CD4-positive, alpha-beta memory T cell (primary cell): ENCODE measurements around the gene ITGAE. TPM values are rescaled to one million over a fixed set of nuclear protein-coding genes. Genes with fewer than 3 reads are reported as not detected.

Experiments used
- CTCF ChIA-PET: fragments of 350-600 bp; sonication (Branson Sonifier 250); formaldehyde crosslinking; loops from one replicate; lab custom pipeline; 2021; ENCODE audit warnings: inconsistent platforms; ENCODE audit not compliant: partially characterized antibody; lab: Charles Lee
- POLR2A ChIA-PET: fragments of 350-600 bp; sonication (Branson Sonifier 250); formaldehyde crosslinking; loops from one replicate; lab custom pipeline; 2021; ENCODE audit not compliant: partially characterized antibody; lab: Charles Lee
- DNase-seq, 5 donors: peaks; one replicate each; pipeline versions ENCODE4 v3.0.0 to v3.0.0-alpha.2; 2020 to 2022; ENCODE audit warnings: mixed read lengths in 1 of 5
- H3K27ac ChIP-seq: one replicate; pipeline ENCODE4 v1.7.0; 2013; ENCODE audit warnings: low read depth, low read length
- H3K27me3 ChIP-seq: 2 replicates; pipeline ENCODE4 v1.7.0; 2013; ENCODE audit warnings: mild to moderate bottlenecking, low read length, moderate library complexity; ENCODE audit not compliant: insufficient read depth
- H3K36me3 ChIP-seq: 2 replicates; pipeline ENCODE4 v1.7.0; 2013; ENCODE audit warnings: mild to moderate bottlenecking, low read length, moderate library complexity; ENCODE audit not compliant: insufficient read depth
- H3K4me1 ChIP-seq: 2 replicates; pipeline ENCODE4 v1.7.0; 2013; ENCODE audit warnings: mild to moderate bottlenecking, low read length, moderate library complexity; ENCODE audit not compliant: insufficient read depth
- H3K4me3 ChIP-seq, 2 donors: one replicate each; pipeline ENCODE4 v1.7.0; 2013; ENCODE audit warnings: low read length in 2 of 2, mild to moderate bottlenecking in 1 of 2
- H3K9me3 ChIP-seq, 2 donors: one replicate each; pipeline ENCODE4 v1.7.0; 2013; ENCODE audit warnings: low read length in 2 of 2, control low read depth in 1 of 2; ENCODE audit not compliant: control insufficient read depth in 1 of 2
- H3K27ac Mint-ChIP-seq, 7 donors: one replicate each; pipeline ENCODE4 v1.8.0; 2020 to 2021; ENCODE audit warnings: mixed read lengths in 7 of 7, mild to moderate bottlenecking in 6 of 7, inconsistent platforms in 3 of 7, moderate library complexity in 3 of 7
- H3K27me3 Mint-ChIP-seq, 2 donors: one replicate each; pipeline ENCODE4 v1.8.0; 2020 to 2021; ENCODE audit warnings: mixed read lengths in 2 of 2
- H3K36me3 Mint-ChIP-seq, 2 donors: one replicate each; pipeline ENCODE4 v1.8.0; 2020 to 2021; ENCODE audit warnings: mixed read lengths in 2 of 2, inconsistent platforms in 1 of 2, mild to moderate bottlenecking in 1 of 2
- H3K4me1 Mint-ChIP-seq, 4 donors: one replicate each; pipeline ENCODE4 v1.8.0; 2020 to 2021; ENCODE audit warnings: mixed read lengths in 4 of 4, mild to moderate bottlenecking in 1 of 4
- H3K4me3 Mint-ChIP-seq, 8 donors: one replicate each; pipeline ENCODE4 v1.8.0; 2020 to 2021; ENCODE audit warnings: mixed read lengths in 8 of 8, mild to moderate bottlenecking in 7 of 8, moderate library complexity in 6 of 8, inconsistent platforms in 3 of 8
- H3K9me3 Mint-ChIP-seq, 8 donors: one replicate each; pipeline ENCODE4 v1.8.0; 2020 to 2021; ENCODE audit warnings: mixed read lengths in 8 of 8, mild to moderate bottlenecking in 5 of 8, inconsistent platforms in 3 of 8, moderate library complexity in 1 of 8
- intact Hi-C: fragments of 100-400 bp; cut with micrococcal nuclease; formaldehyde crosslinking; loops from one replicate; pipeline ENCODE4 v1.15.1; 2023
- polyA plus RNA-seq, 2 donors: library from polyadenylated mRNA; unstranded; fragments of 300-500 nt; fragmentation: Illumina TruSeq; gene quantifications; one replicate each; pipeline ENCODE4 v1.2.3, GENCODE V29; 2021
- total RNA-seq, 2 experiments: library from RNA; stranded (reverse); gene quantifications; one replicate each; pipeline ENCODE4 v1.2.3, GENCODE V29; 2021

Gene ITGAE
- total and polyA plus RNA-seq, 4 experiments from 2014 or later, result 17.2 to 43.6 (median 27.7) TPM

DNA sequence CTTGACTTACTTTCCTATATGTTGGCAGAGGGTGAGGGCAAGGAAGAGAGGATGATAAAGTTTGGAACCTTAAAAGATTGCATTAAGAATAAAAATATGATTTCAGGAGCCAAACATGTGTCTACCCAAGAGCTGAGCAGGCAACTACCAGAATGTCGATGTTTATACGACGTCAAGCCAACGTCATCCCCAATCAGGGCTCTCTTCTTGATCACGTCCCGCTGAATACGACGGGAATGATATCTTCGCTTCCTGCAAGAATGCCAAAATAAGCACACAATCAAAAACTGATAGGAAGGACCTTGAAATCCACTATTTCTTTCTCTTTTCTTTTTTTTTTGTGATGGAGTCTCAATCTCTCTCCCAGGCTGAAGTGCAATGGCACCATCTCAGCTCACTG lies 20.1 kb upstream of the ITGAE start:
- intact Hi-C loops, result no loop called here
- no peak overlapping the region for H3K4me3 ChIP-seq
- no peaks in the 10 kb centered on the region for H3K9me3 ChIP-seq
- no peak overlapping the region for H3K27ac Mint-ChIP-seq
- no peaks in the 10 kb centered on the region for H3K4me1 ChIP-seq
- H3K36me3 Mint-ChIP-seq, result peaks cover 42 to 71% of the 10 kb centered on the region in 2 donors
- H3K4me3 Mint-ChIP-seq, result no peak overlapping the region
- ChIA-PET CTCF (interaction anchor here (11.7 kb wide), 1 partner anchor 84 kb away, joined by 333 read pairs; no protein-coding TSS in a partner anchor), POLR2A (interaction anchor here (0.6 kb wide), 1 partner anchor 289 kb away, joined by 3 read pairs; no protein-coding TSS in a partner anchor)
- H3K27me3 Mint-ChIP-seq, result no peaks in the 10 kb centered on the region
- peaks cover 0 to 2% (median 0%) of the 10 kb centered on the region in 4 donors for H3K4me1 Mint-ChIP-seq
- H3K27ac ChIP-seq, result no peak overlapping the region
- peaks cover 60% of the 10 kb centered on the region for H3K36me3 ChIP-seq
- peaks cover 0 to 2% (median 0%) of the 10 kb centered on the region in 8 donors for H3K9me3 Mint-ChIP-seq
- H3K27me3 ChIP-seq, result no peaks in the 10 kb centered on the region
- no peak for DNase-seq

- H3K4me1 ChIP-seq, result no peaks in the 10 kb centered on the region
- Mint-ChIP-seq H3K9me3 (peaks cover 0 to 2% (median 0%) of the 10 kb centered on the region in 8 donors), H3K27ac (peak overlapping the region in 1 of 7 donors; percentile 21), H3K4me1 (no peaks in the 10 kb centered on the region), H3K36me3 (peaks cover 49 to 72% of the 10 kb centered on the region in 2 donors), H3K27me3 (no peaks in the 10 kb centered on the region), H3K4me3 (no peak overlapping the region)
- no peak overlapping the region for H3K27ac ChIP-seq
- POLR2A ChIA-PET, result no interaction called here
- DNase-seq, result no peak
- no peaks in the 10 kb centered on the region for H3K27me3 ChIP-seq
- no peaks in the 10 kb centered on the region for H3K9me3 ChIP-seq
- peaks cover 46% of the 10 kb centered on the region for H3K36me3 ChIP-seq
- no peak overlapping the region for H3K4me3 ChIP-seq
- intact Hi-C loops, result no loop called here
- CTCF ChIA-PET, result no interaction called here
Observed at GRCh38 chr17:3818786-3819185, 17.8 kb upstream of the ITGAE start.

GRCh38 chr17:3817851-3818605 lies 17.0 kb upstream of the ITGAE start:
- Mint-ChIP-seq H3K36me3 (peaks cover 49 to 72% of the 10 kb centered on the region in 2 donors), H3K4me1 (no peaks in the 10 kb centered on the region), H3K9me3 (peaks cover 0 to 2% (median 0%) of the 10 kb centered on the region in 8 donors), H3K27ac (peak overlapping the region in 1 of 7 donors; percentile 21), H3K27me3 (no peaks in the 10 kb centered on the region), H3K4me3 (no peak overlapping the region)
- H3K36me3 ChIP-seq, result peaks cover 46% of the 10 kb centered on the region
- no peaks in the 10 kb centered on the region for H3K4me1 ChIP-seq
- H3K27ac ChIP-seq, result no peak overlapping the region
- DNase-seq, result no peak
- no peak overlapping the region for H3K4me3 ChIP-seq
- ChIA-PET CTCF (interaction anchor here (1.3 to 2.8 kb wide), 3 partner anchors 9 to 251 kb away, joined by 3 to 28 read pairs (median 4); no protein-coding TSS in a partner anchor), POLR2A (no interaction called here)
- no peaks in the 10 kb centered on the region for H3K27me3 ChIP-seq
- intact Hi-C loops, result no loop called here
- H3K9me3 ChIP-seq, result no peaks in the 10 kb centered on the region

DNA sequence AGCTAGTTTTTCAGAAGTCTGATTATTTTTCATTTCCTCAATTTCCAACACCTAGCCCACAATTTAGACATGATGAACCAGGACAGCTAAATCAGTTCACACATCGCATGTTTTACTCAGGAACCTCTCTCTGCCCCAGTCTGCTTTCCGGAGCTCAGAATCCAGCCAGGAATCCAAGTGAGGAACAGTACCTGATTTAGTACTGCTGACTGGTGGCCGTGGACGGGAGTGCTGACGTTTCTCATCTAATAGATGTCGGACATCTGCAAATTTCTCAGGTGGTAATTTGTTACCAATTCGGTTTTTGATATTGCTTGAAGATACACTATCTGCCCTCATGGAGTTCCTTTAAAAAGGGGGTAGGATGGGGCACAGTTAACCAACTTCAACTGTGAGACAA lies 14.9 kb upstream of the ITGAE start:
- Mint-ChIP-seq H3K27me3 (no peaks in the 10 kb centered on the region), H3K9me3 (peaks cover 0 to 2% (median 0%) of the 10 kb centered on the region in 8 donors), H3K4me1 (no peaks in the 10 kb centered on the region), H3K36me3 (peaks cover 56 to 71% of the 10 kb centered on the region in 2 donors), H3K4me3 (no peak overlapping the region), H3K27ac (no peak overlapping the region)
- CTCF ChIA-PET, result interaction anchor here (2.8 to 3.5 kb wide), 2 partner anchors 12 to 78 kb away, joined by 10 to 28 read pairs; no protein-coding TSS in a partner anchor
- Histone ChIP-seq H3K4me3 (no peak overlapping the region), H3K27ac (no peak overlapping the region), H3K4me1 (no peaks in the 10 kb centered on the region), H3K9me3 (no peaks in the 10 kb centered on the region), H3K27me3 (no peaks in the 10 kb centered on the region), H3K36me3 (peaks cover 51% of the 10 kb centered on the region)
- DNase-seq, result no peak
- intact Hi-C loops, result no loop called here
- POLR2A ChIA-PET, result no interaction called here

DNA sequence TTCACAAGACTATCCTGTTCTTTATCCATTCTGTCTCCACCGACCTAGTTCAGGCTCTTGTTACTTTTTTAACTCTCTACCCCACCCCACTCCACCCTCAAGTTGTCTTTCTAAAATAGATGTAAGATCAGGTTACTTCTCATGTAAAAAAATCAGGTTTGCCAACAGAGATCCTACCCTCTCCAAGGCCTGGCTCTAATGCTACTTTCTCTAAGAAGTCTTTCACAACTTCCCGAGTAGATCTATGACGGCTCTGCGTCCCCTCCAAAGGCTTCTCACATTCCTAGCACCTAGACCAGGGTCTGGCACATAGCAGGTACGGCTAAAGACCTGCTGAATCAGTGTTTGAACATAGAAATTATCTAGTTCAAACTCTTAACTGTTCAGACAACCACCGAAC lies 14.1 kb upstream of the ITGAE start:
- peaks cover 58 to 72% of the 10 kb centered on the region in 2 donors for H3K36me3 Mint-ChIP-seq
- DNase-seq, result no peak

GRCh38 chr17:3814361-3814760 lies 13.4 kb upstream of the ITGAE start:
- no peaks in the 10 kb centered on the region for H3K4me1 ChIP-seq
- H3K9me3 ChIP-seq, result no peaks in the 10 kb centered on the region
- peaks cover 0 to 2% (median 0%) of the 10 kb centered on the region in 8 donors for H3K9me3 Mint-ChIP-seq
- ChIA-PET CTCF (interaction anchor here (3.5 kb wide), 1 partner anchor 14 kb away, joined by 10 read pairs; no protein-coding TSS in a partner anchor), POLR2A (no interaction called here)
- no peak overlapping the region for H3K27ac ChIP-seq
- H3K4me1 Mint-ChIP-seq, result no peaks in the 10 kb centered on the region
- no peaks in the 10 kb centered on the region for H3K27me3 Mint-ChIP-seq
- intact Hi-C loops, result no loop called here
- peaks cover 52% of the 10 kb centered on the region for H3K36me3 ChIP-seq
- H3K4me3 ChIP-seq, result no peak overlapping the region
- no peak overlapping the region for H3K4me3 Mint-ChIP-seq
- no peaks in the 10 kb centered on the region for H3K27me3 ChIP-seq
- no peak for DNase-seq
- H3K36me3 Mint-ChIP-seq, result peaks cover 63 to 74% of the 10 kb centered on the region in 2 donors
- peak overlapping the region in 1 of 7 donors; percentile 22 for H3K27ac Mint-ChIP-seq

More for the DNA sequence above, 14.1 kb upstream of the ITGAE start:
- Histone ChIP-seq H3K27me3 (no peaks in the 10 kb centered on the region), H3K9me3 (no peaks in the 10 kb centered on the region), H3K36me3 (peaks cover 52% of the 10 kb centered on the region), H3K4me1 (no peaks in the 10 kb centered on the region), H3K4me3 (no peak overlapping the region), H3K27ac (no peak overlapping the region)
- CTCF ChIA-PET, result interaction anchor here (2.8 to 3.5 kb wide), 2 partner anchors 13 to 77 kb away, joined by 10 to 28 read pairs; no protein-coding TSS in a partner anchor
- POLR2A ChIA-PET, result no interaction called here
- H3K4me3 Mint-ChIP-seq, result no peak overlapping the region
- peak overlapping the region in 1 of 7 donors; percentile 38 for H3K27ac Mint-ChIP-seq
- no peaks in the 10 kb centered on the region for H3K4me1 Mint-ChIP-seq
- H3K9me3 Mint-ChIP-seq, result peaks cover 0 to 2% (median 0%) of the 10 kb centered on the region in 8 donors
- no peaks in the 10 kb centered on the region for H3K27me3 Mint-ChIP-seq
- intact Hi-C loops, result no loop called here

- no peak for DNase-seq
- POLR2A ChIA-PET, result no interaction called here
- CTCF ChIA-PET, result interaction anchor here (1.6 kb wide), 1 partner anchor 33 kb away, joined by 4 read pairs; no protein-coding TSS in a partner anchor
- Histone ChIP-seq H3K36me3 (peaks cover 46% of the 10 kb centered on the region), H3K4me1 (no peaks in the 10 kb centered on the region), H3K27me3 (no peaks in the 10 kb centered on the region), H3K4me3 (no peak overlapping the region), H3K9me3 (no peaks in the 10 kb centered on the region), H3K27ac (no peak overlapping the region)
- H3K4me1 Mint-ChIP-seq, result no peaks in the 10 kb centered on the region
- H3K9me3 Mint-ChIP-seq, result no peaks in the 10 kb centered on the region
- no peak overlapping the region for H3K27ac Mint-ChIP-seq
- no peak overlapping the region for H3K4me3 Mint-ChIP-seq
- peaks cover 61 to 71% of the 10 kb centered on the region in 2 donors for H3K36me3 Mint-ChIP-seq
- intact Hi-C loops, result no loop called here
- no peaks in the 10 kb centered on the region for H3K27me3 Mint-ChIP-seq
Observed at GRCh38 chr17:3813171-3813570, 12.2 kb upstream of the ITGAE start.
